ENCODE data around the gene IPO11.
"Not testable (repeated sequence)": the region's sequence is repeated elsewhere in the genome, so short reads cannot be mapped to it uniquely, and the experiment has no call there.

The IPO11 gene

GRCh38 chr5:62606878-62607277 is 194.3 kb downstream of the IPO11 start:
- DNase-seq: no peak

- no peak for DNase-seq
Measured at GRCh38 chr5:62607615-62608014, 195.1 kb downstream of the IPO11 start.

- DNase-seq: no peak
Measured at GRCh38 chr5:62608529-62609511, 196.3 kb downstream of the IPO11 start.

GRCh38 chr5:62614355-62614754 is 201.8 kb downstream of the IPO11 start:
- no peak for DNase-seq

DNA sequence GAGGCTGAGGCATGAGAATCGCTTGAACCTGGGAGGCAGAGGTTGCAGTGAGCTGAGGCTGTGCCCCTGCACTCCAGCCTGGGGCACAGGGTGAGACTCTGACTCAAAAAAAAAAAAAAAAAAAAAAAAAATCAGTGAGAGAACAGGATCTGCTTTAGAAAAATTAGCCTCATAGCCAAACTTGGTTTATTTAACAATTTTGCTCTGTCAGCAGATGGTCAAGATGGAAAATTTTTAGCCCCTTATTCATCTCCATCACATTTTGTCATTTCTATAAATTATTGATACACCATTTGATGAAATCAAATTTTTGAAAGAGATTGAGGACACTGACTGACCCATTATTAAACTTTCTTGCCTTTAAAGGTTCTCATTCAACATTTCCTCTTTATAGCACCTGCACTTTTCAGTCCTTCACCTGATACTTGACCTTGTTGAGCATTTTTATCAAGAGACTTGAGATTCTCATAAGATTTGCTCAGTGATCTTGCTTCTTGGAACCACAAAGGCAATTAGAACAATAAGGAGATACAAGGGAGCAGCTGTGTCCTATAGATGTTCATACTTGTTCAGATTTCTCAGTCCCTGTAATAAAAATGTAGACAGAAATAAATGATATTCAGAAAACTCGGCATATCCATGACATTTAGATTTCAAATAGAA is 204.2 kb downstream of the IPO11 start:
- DNase-seq: no peak

- DNase-seq: no peak
Measured at GRCh38 chr5:62617943-62618342, 205.4 kb downstream of the IPO11 start.

- DNase-seq: no peak
Measured at GRCh38 chr5:62620761-62621160, 208.2 kb downstream of the IPO11 start.

DNA sequence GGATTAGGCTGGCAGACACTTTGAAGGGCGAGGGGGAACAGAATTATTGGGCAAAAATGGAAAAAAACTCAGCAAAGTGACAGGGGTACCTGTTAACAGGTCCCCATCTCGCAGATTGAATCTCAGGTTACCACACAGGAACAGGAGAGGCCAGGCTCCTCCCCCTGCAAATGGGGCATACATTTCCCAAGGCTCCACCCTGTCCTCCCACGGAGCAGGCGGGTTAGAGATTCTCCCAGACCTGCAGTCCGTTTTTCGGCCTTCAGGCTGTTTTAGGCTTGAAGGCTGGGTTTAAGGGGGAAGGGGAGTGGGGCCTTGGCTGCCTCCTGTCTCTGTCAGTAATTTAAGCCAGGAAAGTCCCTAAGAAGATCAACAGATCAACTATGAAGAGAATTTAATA is 208.7 kb downstream of the IPO11 start:
- no peak for DNase-seq

DNA sequence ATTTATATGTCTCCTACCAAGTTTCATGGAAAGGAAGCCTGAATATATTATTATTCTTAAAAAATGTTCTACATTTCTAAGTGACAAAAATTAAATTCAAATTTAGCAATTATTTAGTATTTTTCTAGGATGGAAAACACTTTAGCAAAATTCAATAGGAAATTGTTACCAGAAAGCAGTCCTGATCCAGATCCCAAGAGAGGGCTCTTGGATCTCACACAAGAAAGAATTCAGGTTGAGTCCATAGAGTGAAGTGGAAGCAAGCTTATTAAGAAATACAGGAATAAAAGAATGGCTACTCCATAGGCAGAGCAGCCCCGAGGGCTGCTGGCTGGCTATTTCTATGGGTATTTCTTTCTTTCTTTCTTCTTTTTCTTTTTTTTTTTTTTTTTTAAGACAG is 210.7 kb downstream of the IPO11 start:
- no peak for DNase-seq

- DNase-seq: not testable (repeated sequence)
Measured at GRCh38 chr5:62624436-62624835, 211.9 kb downstream of the IPO11 start.

- no peak for DNase-seq
Measured at GRCh38 chr5:62626534-62626933, 214.0 kb downstream of the IPO11 start.

DNA sequence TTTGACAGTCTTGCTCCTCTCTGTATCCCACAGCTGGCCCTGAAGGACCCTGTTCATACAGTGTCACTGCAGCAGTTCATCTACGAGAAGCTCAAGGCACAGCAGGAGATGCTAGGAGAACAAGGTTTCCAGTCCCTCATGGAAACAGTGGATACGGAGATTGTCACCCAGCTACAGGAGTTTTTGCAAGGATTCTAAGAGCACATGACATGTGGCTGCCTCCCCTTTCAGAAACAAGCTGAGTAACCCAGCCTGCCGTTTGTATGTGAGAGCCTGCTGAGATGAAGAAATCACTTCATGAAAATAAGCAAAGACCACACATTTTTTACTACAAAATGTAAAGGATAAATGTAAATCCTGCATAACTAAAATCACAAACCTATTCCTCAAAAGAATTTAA is 214.6 kb downstream of the IPO11 start:
- no peak for DNase-seq

DNA sequence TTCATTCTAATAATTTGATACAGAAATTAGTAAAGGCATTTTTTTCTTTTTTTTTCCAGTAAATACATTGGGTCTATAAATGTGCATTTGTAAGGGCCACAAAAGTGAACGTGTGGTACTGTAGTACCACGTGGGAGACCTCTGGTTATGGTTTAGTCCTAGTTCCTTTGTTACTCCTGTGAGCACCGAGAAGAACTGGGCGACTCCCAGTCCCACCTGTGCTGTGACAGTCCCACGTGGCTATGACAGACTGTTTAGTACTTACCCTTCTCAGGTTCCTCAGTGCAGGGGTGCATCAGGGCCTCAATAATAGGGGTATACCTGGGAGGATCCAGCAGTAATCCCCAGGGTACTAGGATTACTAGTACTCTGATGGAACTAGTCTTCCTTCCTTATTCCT is 215.3 kb downstream of the IPO11 start:
- no peak for DNase-seq

DNA sequence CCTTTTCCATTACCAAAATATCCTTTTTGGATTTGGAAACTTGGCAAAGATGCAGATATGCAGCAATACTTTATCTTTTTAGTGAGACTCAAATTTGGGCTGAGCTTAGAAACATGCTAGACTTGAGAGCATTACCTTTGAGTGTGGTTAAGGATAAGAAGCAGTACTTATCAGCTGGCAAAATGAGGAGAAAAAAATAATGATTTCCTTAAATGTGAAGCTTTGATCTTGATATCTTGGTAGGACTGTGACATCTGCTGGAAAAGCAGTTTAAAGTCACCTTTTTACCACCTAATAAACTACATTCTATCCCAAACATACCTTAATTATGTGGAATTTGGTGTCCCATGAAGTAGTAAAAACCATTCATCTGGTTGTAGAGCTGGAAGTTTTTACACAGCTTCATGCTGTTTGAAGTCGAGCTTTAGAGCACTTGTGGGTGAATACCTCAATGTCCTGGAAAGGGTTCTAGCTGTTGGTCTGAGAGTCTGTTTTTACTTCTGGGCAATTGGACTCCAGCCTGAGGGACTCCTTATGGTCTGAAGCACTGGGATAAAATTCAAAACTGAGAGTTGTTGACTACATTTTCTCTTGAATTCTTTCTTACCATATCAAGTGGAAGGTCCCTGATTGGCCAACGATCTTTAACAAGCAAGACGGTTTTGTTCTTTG is 219.5 kb downstream of the IPO11 start:
- no peak for DNase-seq

- DNase-seq: no peak
Measured at GRCh38 chr5:62633243-62633642, 220.7 kb downstream of the IPO11 start.

- no peak for DNase-seq
Measured at GRCh38 chr5:62640446-62640845, 227.9 kb downstream of the IPO11 start.

GRCh38 chr5:62642468-62642867 is 229.9 kb downstream of the IPO11 start:
- no peak for DNase-seq

DNA sequence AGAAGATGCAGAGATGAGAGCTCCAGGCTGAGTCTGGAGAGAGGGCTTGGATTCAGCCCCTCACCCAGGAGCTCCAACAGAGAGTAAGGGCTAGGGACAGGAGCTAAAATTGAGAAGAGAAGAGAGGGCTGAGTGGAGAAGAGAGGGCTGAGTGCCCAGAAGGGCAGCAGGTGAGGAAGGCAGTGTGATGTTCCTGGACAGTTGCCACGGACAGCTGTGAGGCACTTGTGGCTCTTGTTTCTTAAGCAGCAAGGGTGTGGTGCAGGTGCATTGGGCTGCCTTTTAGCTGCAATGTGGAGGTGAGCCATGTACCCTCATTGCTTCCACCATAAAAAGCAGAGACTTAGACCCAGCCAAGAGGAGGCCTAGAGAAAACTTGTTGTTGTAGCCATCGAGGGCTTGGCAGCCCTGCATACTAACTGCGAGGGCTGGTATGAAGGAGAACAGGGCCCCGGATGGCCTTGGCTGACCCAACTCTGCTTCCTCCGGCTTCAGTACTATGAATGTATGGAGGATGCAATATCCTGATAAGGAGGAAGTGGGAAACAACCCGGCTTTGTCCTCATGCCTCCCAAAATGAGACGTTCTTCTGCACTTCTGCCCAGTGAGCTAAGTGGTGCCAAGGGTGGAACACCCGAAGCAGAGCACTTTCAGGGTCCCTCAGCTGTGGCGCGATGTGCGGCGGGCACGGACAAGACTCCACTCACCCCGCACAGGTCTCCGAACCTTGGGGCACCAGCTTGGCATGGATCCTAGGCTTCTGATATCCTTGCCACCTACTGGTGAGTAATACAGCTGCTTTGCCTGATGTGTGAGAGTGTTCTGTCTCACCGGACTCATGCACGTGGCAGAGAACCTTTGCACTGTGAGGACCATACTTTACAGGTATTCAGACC is 231.2 kb downstream of the IPO11 start:
- no peak for DNase-seq

GRCh38 chr5:62645223-62645622 is 232.7 kb downstream of the IPO11 start:
- no peak for DNase-seq

DNA sequence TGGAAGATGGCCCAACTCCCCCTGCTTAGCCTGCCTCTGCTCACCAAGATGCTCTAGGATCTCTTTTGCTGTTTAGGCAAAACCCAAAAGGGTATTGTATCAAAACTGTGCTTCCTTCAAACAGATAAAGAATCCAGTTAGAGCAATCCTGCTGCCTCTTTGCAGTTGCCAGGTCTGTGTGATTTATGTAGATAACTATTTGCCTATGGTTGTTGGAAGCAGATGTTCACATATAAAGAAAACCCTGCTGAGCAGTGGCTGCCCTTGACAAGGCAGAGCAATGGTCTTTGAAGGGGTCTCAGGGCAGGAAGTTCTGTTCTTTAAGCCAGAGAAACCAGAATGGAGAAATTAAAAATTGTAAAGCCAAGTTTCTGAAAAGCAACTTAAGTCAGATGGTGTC is 234.7 kb downstream of the IPO11 start:
- no peak for DNase-seq

- no peak for DNase-seq
Measured at GRCh38 chr5:62649025-62649424, 236.5 kb downstream of the IPO11 start.

GRCh38 chr5:62649476-62650113 is 237.0 kb downstream of the IPO11 start:
- no peak for DNase-seq

Data from NCI-H2081 (cell line).